Measurements from ENCODE around the gene SBK3.
A peak's percentile ranks its signal among the peaks of the same experiment; 100 is the strongest.
"Not testable (repeated sequence)": the region's sequence is repeated elsewhere in the genome, so short reads cannot be mapped to it uniquely, and the experiment has no call there.

The SBK3 gene

GRCh38 chr19:55539090-55539984 is 6.0 kb downstream of the SBK3 start:
- DNase-seq, result no peak

- DNase-seq, result no peak
Observed at GRCh38 chr19:55538132-55538531, 7.2 kb downstream of the SBK3 start.

GRCh38 chr19:55537741-55538111 is 7.6 kb downstream of the SBK3 start:
- no peak for DNase-seq

GRCh38 chr19:55536951-55537740 is 8.2 kb downstream of the SBK3 start, which contains the start of gene SBK2:
Gene SBK2 (minus strand): TSS chr19:55537133. CDS start chr19:55536294, 839 bp downstream.
- no peak for DNase-seq

GRCh38 chr19:55536366-55536765 is 9.0 kb downstream of the SBK3 start:
- DNase-seq, result no peak

GRCh38 chr19:55535965-55536350 is 9.4 kb downstream of the SBK3 start:
- DNase-seq, result no peak

- no peak for DNase-seq
Observed at GRCh38 chr19:55535173-55535964, 10.0 kb downstream of the SBK3 start.

- DNase-seq, result not testable (repeated sequence)
Observed at GRCh38 chr19:55534280-55534679, 11.1 kb downstream of the SBK3 start.

DNA sequence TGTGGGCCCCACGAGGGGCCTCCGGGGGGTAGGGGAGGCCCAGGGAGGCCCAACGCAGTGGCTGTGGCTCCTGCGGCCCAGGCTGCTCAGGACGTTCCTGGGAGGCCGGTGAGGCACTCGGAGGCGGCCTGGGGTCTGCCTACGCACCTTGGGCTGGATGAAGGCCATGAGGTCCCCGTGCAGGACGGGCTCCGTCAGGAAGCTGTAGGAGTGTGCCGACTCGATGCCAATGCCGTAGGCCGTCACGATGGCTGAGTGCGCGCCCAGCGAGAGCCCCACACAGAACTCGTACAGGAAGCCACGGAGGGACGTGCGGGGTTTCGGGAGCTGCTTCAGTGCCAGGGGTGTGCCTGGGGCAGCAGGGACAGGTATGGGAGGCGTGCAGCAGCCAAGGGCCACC is 14.3 kb downstream of the SBK3 start:
- DNase-seq, result no peak

GRCh38 chr19:55529636-55530234 is 15.6 kb downstream of the SBK3 start:
- DNase-seq, result no peak

- DNase-seq, result no peak
Observed at GRCh38 chr19:55528030-55528803, 17.1 kb downstream of the SBK3 start.

- no peak for DNase-seq
Observed at GRCh38 chr19:55527197-55528029, 17.9 kb downstream of the SBK3 start.

DNA sequence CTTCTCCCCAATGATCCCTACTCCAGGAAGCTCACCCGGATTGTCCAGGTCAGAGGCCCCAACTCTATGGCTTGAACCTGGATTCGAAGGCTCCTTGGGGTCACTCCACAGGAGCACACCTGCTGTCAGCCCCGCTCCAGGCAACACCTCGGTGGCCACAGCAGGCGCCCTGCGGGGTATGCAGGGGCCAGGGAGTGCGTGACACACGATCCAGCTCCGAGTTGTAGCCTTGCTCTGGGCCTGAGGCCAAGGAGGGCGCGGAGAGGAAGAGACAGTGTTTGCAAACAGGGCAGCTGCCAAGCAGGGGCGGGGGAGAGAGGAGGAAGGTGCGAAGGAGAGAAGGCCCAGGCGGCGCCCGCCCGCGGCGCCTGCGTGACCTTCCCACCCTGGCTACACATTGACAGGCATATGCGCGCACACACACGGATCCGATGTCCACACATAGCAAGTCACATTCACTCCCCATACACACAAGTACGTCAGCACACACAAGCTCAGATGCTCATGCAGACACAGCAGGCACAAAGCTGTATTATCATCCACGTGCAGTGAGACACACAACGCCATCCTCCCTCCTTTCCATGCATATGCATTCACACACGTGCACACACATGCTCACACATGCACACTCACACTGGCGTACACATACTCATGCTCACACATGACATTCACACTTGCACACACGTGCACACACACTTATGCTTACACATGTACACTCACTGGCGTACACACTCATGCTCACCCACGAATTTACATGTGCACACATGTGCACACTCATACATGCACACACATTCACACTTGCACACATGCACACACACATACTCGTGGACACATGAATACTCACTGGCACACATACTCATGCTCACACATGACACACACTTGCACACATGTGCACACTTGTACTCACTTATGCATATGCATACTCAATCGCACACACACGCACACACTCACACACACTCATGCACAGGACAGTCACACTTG is 18.8 kb downstream of the SBK3 start:
- DNase-seq, result no peak

DNA sequence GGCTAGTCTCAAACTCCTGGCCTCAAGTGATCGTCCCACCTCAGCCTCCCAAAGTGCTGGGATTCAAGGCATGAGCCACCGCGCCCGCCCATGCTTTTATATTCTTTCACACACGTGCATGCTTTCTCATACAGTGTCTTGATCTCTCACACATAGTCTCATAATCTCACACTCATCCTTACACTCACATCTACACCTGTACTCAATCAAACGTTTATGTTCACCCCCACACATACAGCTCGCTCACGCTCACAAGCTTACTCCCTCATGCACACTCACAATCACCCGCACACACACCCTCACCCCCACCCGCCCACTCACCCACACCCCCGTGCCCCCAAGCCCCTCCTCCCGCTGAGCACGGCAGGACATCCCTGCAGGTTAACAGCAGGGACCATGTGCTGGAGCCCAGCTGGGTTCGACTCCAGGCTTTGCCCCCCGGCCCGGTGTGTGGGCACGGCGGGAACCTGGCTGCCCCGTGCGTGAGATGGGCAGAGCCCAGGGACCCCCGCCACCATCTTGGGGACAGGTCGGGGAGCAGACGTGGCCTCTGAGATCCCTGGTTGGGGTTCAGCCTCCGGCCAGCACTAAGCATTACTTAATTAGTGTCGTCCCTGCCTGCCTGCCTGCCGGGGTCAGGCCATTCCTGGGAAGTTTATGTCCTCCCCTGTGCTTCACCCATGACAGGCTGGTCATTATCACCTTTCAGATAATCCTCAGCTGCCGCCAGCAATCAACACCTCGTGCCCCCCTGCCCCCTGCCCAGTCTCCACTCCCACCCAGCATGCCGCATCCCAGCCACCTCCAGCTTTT is 19.8 kb downstream of the SBK3 start:
- DNase-seq, result no peak

DNA sequence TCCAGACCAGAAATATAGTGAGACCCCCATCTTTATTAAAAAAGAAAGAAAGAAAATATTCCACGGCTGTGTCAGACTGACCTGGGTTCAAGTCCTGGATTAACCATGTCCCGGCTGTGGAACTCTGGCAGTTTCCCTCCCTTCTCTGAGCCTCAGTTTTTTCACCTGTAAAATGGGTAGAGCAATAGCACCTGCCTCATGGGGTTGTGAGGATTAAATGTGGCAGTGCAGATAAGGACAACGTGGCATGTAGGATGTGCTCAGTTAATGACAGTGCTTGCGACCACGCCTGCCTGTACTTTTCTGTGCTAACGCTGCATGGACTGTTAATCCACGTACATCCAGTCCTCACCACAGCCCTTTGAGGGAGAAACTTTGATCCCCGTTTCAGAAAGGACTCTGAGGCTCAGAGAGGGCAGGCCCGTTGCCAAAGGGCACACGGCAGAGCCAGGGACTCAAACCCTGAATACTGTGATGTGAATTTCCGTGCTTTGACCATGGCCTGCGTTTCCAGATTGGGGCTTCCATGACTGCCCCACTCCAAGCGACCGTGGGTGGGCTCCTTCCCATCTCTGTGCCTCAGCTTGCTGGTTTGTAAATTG is 24.6 kb downstream of the SBK3 start:
- DNase-seq, result no peak

- no peak for DNase-seq
Observed at GRCh38 chr19:55519451-55520311, 25.7 kb downstream of the SBK3 start.

- DNase-seq, result peak; percentile 87 to 90
Observed at GRCh38 chr19:55516878-55517620, 28.3 kb downstream of the SBK3 start.
